ENCODE results near the gene ABCB7.

ABCB7 gene

GRCh38 chrX:75107863-75108509 is 48.1 kb downstream of the ABCB7 start:
- Histone ChIP-seq H3K4me3 (ENCODE audit: low read depth, low read length) (no peak overlapping the region), H3K27me3 (no peaks in the 10 kb centered on the region), H3K36me3 (no peaks in the 10 kb centered on the region), H3K9me3 (no peaks in the 10 kb centered on the region), H3K4me1 (no peaks in the 10 kb centered on the region)
- no peak for DNase-seq
- TF ChIP-seq, protein P1, sequence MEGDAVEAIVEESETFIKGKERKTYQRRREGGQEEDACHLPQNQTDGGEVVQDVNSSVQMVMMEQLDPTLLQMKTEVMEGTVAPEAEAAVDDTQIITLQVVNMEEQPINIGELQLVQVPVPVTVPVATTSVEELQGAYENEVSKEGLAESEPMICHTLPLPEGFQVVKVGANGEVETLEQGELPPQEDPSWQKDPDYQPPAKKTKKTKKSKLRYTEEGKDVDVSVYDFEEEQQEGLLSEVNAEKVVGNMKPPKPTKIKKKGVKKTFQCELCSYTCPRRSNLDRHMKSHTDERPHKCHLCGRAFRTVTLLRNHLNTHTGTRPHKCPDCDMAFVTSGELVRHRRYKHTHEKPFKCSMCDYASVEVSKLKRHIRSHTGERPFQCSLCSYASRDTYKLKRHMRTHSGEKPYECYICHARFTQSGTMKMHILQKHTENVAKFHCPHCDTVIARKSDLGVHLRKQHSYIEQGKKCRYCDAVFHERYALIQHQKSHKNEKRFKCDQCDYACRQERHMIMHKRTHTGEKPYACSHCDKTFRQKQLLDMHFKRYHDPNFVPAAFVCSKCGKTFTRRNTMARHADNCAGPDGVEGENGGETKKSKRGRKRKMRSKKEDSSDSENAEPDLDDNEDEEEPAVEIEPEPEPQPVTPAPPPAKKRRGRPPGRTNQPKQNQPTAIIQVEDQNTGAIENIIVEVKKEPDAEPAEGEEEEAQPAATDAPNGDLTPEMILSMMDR (IDR thresholded peaks at IDR 0.05; ENCODE audit: low read depth, low read length) = no peak

DNA sequence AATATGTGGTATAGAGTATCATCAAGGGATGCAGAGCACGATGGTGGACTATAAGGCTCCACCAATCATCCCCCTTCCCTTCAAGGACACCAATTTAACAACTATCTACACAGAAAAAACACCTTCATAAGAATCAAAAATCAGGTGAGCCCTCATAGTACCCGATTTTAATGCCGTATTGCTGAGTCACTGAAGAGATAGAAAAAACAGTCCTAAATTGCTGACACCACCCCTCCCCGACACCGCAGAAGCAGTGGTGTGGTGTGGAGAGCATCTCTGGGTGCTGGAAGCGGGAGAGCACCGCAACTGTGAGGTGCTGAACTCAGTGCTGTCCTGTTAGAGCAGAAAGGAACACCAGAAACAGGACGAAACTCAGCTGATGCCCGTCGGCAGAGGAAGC is 49.3 kb downstream of the ABCB7 start:
- H3K27me3 ChIP-seq = no peaks in the 10 kb centered on the region
- TF ChIP-seq, protein P1 (IDR thresholded peaks at IDR 0.05; ENCODE audit: low read depth, low read length) = no peak
- no peak overlapping the region for H3K4me3 ChIP-seq (ENCODE audit: low read depth, low read length)
- H3K4me1 ChIP-seq = no peaks in the 10 kb centered on the region
- DNase-seq = no peak
- no peaks in the 10 kb centered on the region for H3K9me3 ChIP-seq
- no peaks in the 10 kb centered on the region for H3K36me3 ChIP-seq

- no peak overlapping the region for H3K4me3 ChIP-seq (ENCODE audit: low read depth, low read length)
- H3K36me3 ChIP-seq = no peaks in the 10 kb centered on the region; the same call in 1 of the 2 replicates
- no peak for DNase-seq
- H3K4me1 ChIP-seq = no peaks in the 10 kb centered on the region
- H3K27me3 ChIP-seq = no peaks in the 10 kb centered on the region
- TF ChIP-seq, protein P1 (IDR thresholded peaks at IDR 0.05; ENCODE audit: low read depth, low read length) = no peak
- no peaks in the 10 kb centered on the region for H3K9me3 ChIP-seq
These were observed 59.8 kb downstream of the ABCB7 start for GRCh38 chrX:75096331-75096730.

- Histone ChIP-seq H3K4me3 (ENCODE audit: low read depth, low read length) (no peak overlapping the region), H3K4me1 (no peaks in the 10 kb centered on the region), H3K36me3 (no peaks in the 10 kb centered on the region), H3K27me3 (no peaks in the 10 kb centered on the region), H3K9me3 (no peaks in the 10 kb centered on the region)
- TF ChIP-seq, protein P1 (IDR thresholded peaks at IDR 0.05; ENCODE audit: low read depth, low read length) = no peak
- DNase-seq = no peak
These were observed 69.3 kb downstream of the ABCB7 start for GRCh38 chrX:75086731-75087195.

GRCh38 chrX:75084757-75085156 is 71.3 kb downstream of the ABCB7 start:
- DNase-seq = no peak
- H3K36me3 ChIP-seq = no peaks in the 10 kb centered on the region
- TF ChIP-seq, protein P1 (IDR thresholded peaks at IDR 0.05; ENCODE audit: low read depth, low read length) = no peak
- H3K9me3 ChIP-seq = no peaks in the 10 kb centered on the region
- H3K4me3 ChIP-seq (ENCODE audit: low read depth, low read length) = no peak overlapping the region
- H3K27me3 ChIP-seq = no peaks in the 10 kb centered on the region
- H3K4me1 ChIP-seq = no peaks in the 10 kb centered on the region

DNA sequence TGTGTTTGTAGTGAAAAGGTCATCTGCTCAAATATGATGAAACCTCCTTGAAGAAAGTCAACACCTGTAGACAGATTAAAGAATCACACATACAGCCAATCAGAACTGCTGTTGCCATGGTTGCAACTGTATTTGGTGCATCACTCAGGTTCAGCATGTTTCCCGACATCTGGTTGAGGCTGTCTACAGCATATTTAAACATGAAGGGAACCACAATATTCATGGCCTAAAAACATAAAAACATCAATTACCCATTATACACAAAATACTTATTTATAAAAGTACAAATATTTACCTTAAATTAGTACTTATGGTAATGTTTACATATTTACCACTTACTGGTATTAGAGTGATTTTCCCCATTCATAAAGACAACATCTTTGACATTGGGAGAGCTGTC is 79.7 kb downstream of the ABCB7 start:
- Histone ChIP-seq H3K9me3 (no peaks in the 10 kb centered on the region), H3K4me3 (ENCODE audit: low read depth, low read length) (no peak overlapping the region), H3K27me3 (no peaks in the 10 kb centered on the region), H3K4me1 (no peaks in the 10 kb centered on the region), H3K36me3 (no peaks in the 10 kb centered on the region)
- TF ChIP-seq, protein P1 (IDR thresholded peaks at IDR 0.05; ENCODE audit: low read depth, low read length) = no peak
- no peak for DNase-seq
